BLaER1 (cell line): ENCODE measurements around the gene NEAT1.

Experiments
- H3K27ac ChIP-seq: shearing (Covaris generic); formaldehyde crosslinking; 2 replicates; pipeline ENCODE4 v1.8.1; 2022
- H3K27me3 ChIP-seq: shearing (Covaris generic); formaldehyde crosslinking; 2 replicates; pipeline ENCODE4 v1.8.1; 2022
- H3K36me3 ChIP-seq: shearing (Covaris generic); formaldehyde crosslinking; 2 replicates; pipeline ENCODE4 v1.8.1; 2022
- H3K4me1 ChIP-seq: shearing (Covaris generic); formaldehyde crosslinking; 2 replicates; pipeline ENCODE4 v1.8.1; 2022
- H3K4me2 ChIP-seq: shearing (Covaris generic); formaldehyde crosslinking; 2 replicates; pipeline ENCODE4 v1.8.1; 2022
- H3K4me3 ChIP-seq: shearing (Covaris generic); formaldehyde crosslinking; 2 replicates; pipeline ENCODE4 v1.8.1; 2022
- H3K9ac ChIP-seq: shearing (Covaris generic); formaldehyde crosslinking; 2 replicates; pipeline ENCODE4 v1.8.1; 2022
- H3K9me3 ChIP-seq: shearing (Covaris generic); formaldehyde crosslinking; 2 replicates; pipeline ENCODE4 v1.8.1; 2022
- H4K20me1 ChIP-seq: shearing (Covaris generic); formaldehyde crosslinking; 2 replicates; pipeline ENCODE4 v1.8.1; 2022
- Cebpa-rat ChIP-seq: shearing (Covaris generic); IDR thresholded peaks from 2 replicates; pipeline ENCODE4 v1.8.1; 2022

Gene NEAT1

GRCh38 chr11:65428578-65429067 lies 6.0 kb downstream of the NEAT1 start:
- no peak overlapping the region for H3K27ac ChIP-seq
- peaks cover 73% of the 10 kb centered on the region for H3K4me1 ChIP-seq
- no peaks in the 10 kb centered on the region for H3K27me3 ChIP-seq
- peak overlapping the region; percentile 99 for H3K9ac ChIP-seq
- H3K9me3 ChIP-seq, result no peaks in the 10 kb centered on the region
- peaks cover 14% of the 10 kb centered on the region for H3K36me3 ChIP-seq
- H4K20me1 ChIP-seq, result peaks cover 100% of the 10 kb centered on the region
- TF ChIP-seq Cebpa-rat, result no peak
- H3K4me3 ChIP-seq, result peak overlapping the region; percentile 90
- peak overlapping the region; percentile 94 for H3K4me2 ChIP-seq

DNA sequence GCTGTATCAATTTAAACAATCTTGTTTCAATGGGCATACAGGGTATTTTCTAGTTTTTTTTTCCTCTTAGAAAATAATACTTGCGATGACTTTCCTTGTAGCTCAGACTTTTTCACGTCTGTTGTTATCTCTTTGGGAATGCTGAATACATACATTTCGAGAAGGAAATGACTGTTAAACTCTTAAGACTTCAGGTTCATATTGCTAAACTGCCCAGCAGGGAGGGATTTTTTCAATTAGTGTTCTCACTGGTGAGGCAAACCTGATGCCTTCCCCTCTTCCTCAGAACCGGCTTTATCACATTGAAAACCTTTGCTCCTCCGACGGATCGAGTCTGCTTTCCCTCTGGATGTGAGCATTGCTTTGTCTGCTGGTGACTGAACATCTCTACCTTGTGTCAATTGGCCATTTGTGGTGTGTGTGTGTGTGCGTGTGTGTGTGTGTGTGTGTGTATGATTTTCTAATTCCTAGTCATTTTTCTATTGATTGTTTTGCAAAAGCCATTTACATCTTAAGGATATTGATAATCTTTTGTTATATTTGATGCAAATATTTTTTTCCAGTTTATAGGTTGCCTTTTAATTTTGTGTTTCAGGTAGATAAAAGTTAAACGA lies 6.6 kb downstream of the NEAT1 start:
- Histone ChIP-seq H3K4me3 (peak overlapping the region; percentile 90), H3K27me3 (no peaks in the 10 kb centered on the region), H3K9ac (peak overlapping the region; percentile 99), H3K27ac (peak overlapping the region; percentile 60), H3K9me3 (no peaks in the 10 kb centered on the region), H4K20me1 (peaks cover 100% of the 10 kb centered on the region), H3K4me2 (peak overlapping the region; percentile 94), H3K36me3 (peaks cover 18% of the 10 kb centered on the region), H3K4me1 (peaks cover 78% of the 10 kb centered on the region)
- no peak for TF ChIP-seq Cebpa-rat

- Histone ChIP-seq H4K20me1 (peaks cover 100% of the 10 kb centered on the region), H3K4me3 (peak overlapping the region; percentile 90), H3K27me3 (no peaks in the 10 kb centered on the region), H3K4me1 (peaks cover 85% of the 10 kb centered on the region), H3K9ac (peak overlapping the region; percentile 99), H3K4me2 (peak overlapping the region; percentile 94), H3K27ac (peak overlapping the region; percentile 60), H3K36me3 (peaks cover 25% of the 10 kb centered on the region), H3K9me3 (no peaks in the 10 kb centered on the region)
- no peak for TF ChIP-seq Cebpa-rat
Observed at GRCh38 chr11:65429724-65430405, 7.3 kb downstream of the NEAT1 start.

DNA sequence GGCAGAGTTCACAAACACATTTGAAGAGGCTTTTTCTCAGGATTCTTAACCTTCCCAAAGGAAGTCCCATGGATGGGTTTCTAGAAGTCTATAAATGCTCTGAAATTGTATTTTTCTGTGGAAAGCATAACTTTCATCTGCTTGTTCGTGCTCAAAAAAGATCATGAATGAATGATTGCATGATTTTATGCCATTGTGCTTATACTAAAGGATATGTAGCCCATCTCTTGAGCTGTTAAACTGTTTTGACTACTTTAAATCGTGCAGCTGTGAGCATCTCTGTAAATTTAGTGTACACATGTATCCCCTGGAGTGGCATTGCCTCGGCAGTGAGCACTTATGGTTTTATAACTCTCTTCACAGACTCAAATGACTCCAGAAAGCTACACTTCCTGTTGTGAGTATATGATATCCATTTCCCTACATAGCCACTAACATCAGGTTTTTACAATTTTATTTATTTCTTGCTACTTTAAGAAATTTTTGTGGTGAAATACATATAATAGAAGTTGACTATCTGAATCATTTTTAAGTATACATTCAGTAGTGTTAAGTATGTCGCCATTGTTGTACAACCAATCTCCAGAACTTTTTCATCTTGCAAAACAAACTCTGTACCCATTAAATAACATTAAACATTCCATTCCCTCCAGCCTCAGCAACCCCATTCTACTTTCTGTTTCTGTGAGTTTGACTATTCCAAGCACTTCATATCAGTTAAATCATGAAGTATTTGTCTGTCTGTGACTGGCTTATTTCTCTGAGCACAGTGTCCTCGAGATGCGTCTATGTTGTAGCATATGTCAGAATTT lies 8.0 kb downstream of the NEAT1 start:
- peaks cover 33% of the 10 kb centered on the region for H3K36me3 ChIP-seq
- H3K27ac ChIP-seq, result peak overlapping the region; percentile 60
- no peaks in the 10 kb centered on the region for H3K9me3 ChIP-seq
- TF ChIP-seq Cebpa-rat, result no peak
- peak overlapping the region; percentile 90 for H3K4me3 ChIP-seq
- peak overlapping the region; percentile 94 for H3K4me2 ChIP-seq
- H3K27me3 ChIP-seq, result no peaks in the 10 kb centered on the region
- H3K9ac ChIP-seq, result peak overlapping the region; percentile 99
- H3K4me1 ChIP-seq, result peaks cover 91% of the 10 kb centered on the region
- peaks cover 100% of the 10 kb centered on the region for H4K20me1 ChIP-seq

- Histone ChIP-seq H3K4me2 (peak overlapping the region; percentile 94), H3K27ac (no peak overlapping the region), H3K36me3 (peaks cover 40% of the 10 kb centered on the region)
Observed at GRCh38 chr11:65431451-65432099, 9.0 kb downstream of the NEAT1 start.

DNA sequence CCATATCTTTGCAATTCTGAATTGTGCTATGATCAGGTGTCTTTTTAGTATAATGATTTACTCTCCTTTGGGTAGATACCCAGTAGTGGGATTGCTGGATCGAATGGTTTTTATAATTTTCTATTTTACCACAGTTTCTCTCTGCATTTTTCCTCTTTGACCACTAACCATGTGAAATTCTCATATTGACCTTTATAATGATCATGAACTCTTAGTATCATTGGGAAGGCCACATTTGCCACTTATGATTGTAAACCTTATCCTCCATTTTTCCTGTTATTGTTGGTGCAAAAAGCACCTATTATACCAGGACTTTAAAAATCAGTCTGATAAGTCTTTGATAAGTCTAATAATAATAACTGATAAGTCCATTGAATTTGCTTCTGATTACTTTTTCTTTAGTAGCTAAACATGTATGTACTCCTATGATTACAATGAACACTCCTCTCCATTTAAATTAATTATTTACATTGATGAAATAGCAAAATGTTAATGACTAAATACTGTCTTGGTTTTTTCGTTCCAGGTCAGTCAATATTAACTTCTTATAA lies 9.6 kb downstream of the NEAT1 start:
- Histone ChIP-seq H3K4me1 (peaks cover 91% of the 10 kb centered on the region), H3K4me3 (no peak overlapping the region), H3K9ac (no peak overlapping the region), H3K27ac (no peak overlapping the region), H4K20me1 (peaks cover 98% of the 10 kb centered on the region), H3K36me3 (peaks cover 37% of the 10 kb centered on the region), H3K9me3 (no peaks in the 10 kb centered on the region), H3K4me2 (peak overlapping the region; percentile 94; the same call in 1 of the 2 replicates), H3K27me3 (no peaks in the 10 kb centered on the region)
- TF ChIP-seq Cebpa-rat, result no peak

More at GRCh38 chr11:65431451-65432099, 9.0 kb downstream of the NEAT1 start:
- no peak for TF ChIP-seq Cebpa-rat
- H3K4me3 ChIP-seq, result no peak overlapping the region
- peaks cover 100% of the 10 kb centered on the region for H4K20me1 ChIP-seq
- H3K27me3 ChIP-seq, result no peaks in the 10 kb centered on the region
- no peaks in the 10 kb centered on the region for H3K9me3 ChIP-seq
- H3K9ac ChIP-seq, result no peak overlapping the region
- H3K4me1 ChIP-seq, result peaks cover 95% of the 10 kb centered on the region

DNA sequence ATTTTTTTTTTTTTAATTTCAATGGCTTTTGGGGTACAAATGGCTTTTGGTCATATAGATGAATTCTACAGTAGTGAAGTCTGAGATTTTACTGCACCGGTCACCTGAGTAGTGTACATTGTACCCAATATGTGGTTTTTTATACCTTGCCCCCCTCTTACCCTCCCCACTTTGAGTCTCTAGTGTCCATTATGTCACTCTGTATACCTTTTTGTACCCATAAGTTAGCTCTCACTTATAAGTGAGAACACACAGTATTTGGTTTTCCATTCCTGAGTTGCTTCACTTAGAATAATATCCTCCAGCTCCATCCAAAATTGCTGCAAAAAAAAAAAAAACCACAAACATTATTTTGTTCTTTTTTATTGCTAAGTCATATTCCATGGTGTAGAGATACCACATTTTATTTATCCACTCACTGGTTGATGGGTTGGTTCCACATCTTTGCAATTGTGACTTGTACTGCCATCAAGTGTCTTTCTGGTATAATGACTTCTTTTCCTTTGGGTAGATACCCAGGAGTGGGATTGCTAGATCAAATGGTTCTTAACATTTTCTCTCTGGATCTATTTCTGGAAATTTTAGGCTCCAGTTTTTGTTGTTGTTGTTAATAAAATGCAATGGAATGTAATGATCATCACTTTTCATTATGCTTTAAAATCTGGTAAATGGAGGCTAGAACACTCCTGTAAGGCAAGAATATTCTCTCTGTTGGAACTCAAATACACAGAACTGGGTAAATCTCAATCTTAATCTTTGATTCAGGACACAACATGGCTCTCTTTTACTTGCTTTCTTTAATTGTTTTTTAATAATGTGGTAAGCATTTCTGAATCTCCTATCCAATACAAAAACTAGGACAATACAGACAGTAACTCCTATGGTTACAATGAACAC lies 10.3 kb downstream of the NEAT1 start:
- Histone ChIP-seq H3K4me1 (peaks cover 91% of the 10 kb centered on the region), H3K27me3 (no peaks in the 10 kb centered on the region), H3K4me2 (no peak overlapping the region), H3K9ac (no peak overlapping the region), H3K36me3 (peaks cover 38% of the 10 kb centered on the region), H3K27ac (no peak overlapping the region), H4K20me1 (peaks cover 98% of the 10 kb centered on the region), H3K9me3 (no peaks in the 10 kb centered on the region), H3K4me3 (no peak overlapping the region)
- no peak for TF ChIP-seq Cebpa-rat

- H3K36me3 ChIP-seq, result peaks cover 44% of the 10 kb centered on the region
- no peak overlapping the region for H3K4me3 ChIP-seq
- 0 out of 2 replicates have a peak overlapping the region, but pooled peaks have one; percentile 2 for H3K4me2 ChIP-seq
- no peak overlapping the region for H3K9ac ChIP-seq
- no peaks in the 10 kb centered on the region for H3K9me3 ChIP-seq
- H3K27ac ChIP-seq, result no peak overlapping the region
- peaks cover 90% of the 10 kb centered on the region for H3K4me1 ChIP-seq
- peaks cover 98% of the 10 kb centered on the region for H4K20me1 ChIP-seq
- H3K27me3 ChIP-seq, result no peaks in the 10 kb centered on the region
- TF ChIP-seq Cebpa-rat, result no peak
Observed at GRCh38 chr11:65433657-65434056, 11.1 kb downstream of the NEAT1 start.
